Uterus (tissue), 4 donors: ENCODE data around the gene DDOST. TPM values are rescaled to one million over a fixed set of nuclear protein-coding genes. Genes with fewer than 3 reads are reported as not detected.

Source experiments
- DNase-seq, 2 donors: peaks; one replicate each; pipeline ENCODE4 v3.0.0-alpha.2; 2019 to 2020
- H3K27ac ChIP-seq, 2 donors: fragments of 200-600 bp; sonication (generic); 1 replicate in 1 of 2; 2 replicates in 1 of 2; pipeline ENCODE4 v1.5.1; 2016 to 2018
- H3K27me3 ChIP-seq, 2 donors: fragments of 200-600 bp; sonication (generic); one replicate each; pipeline ENCODE4 v1.5.1; 2018 to 2019; ENCODE audit warnings: control low read depth in 1 of 2
- H3K36me3 ChIP-seq, 2 donors: fragments of 200-600 bp; sonication (generic); one replicate each; pipeline ENCODE4 v1.5.1; 2019; ENCODE audit warnings: control low read depth in 1 of 2
- H3K4me1 ChIP-seq, 2 donors: fragments of 200-600 bp; sonication (generic); one replicate each; pipeline ENCODE4 v1.5.1; 2018 to 2019; ENCODE audit warnings: control low read depth in 1 of 2
- H3K4me3 ChIP-seq, 2 donors: fragments of 200-600 bp; sonication (generic); 1 replicate in 1 of 2; 2 replicates in 1 of 2; pipeline ENCODE4 v1.5.1; 2018 to 2019; ENCODE audit warnings: mild to moderate bottlenecking in 1 of 2
- H3K9me3 ChIP-seq, 2 donors: fragments of 200-600 bp; sonication (generic); one replicate each; pipeline ENCODE4 v1.5.1; 2019; ENCODE audit warnings: control low read depth in 1 of 2
- POLR2A ChIP-seq, 2 donors: fragments of 450-650 bp; IDR thresholded peaks; one replicate each; pipeline ENCODE4 v1.6.1; 2016; ENCODE audit warnings: antibody characterized with exemption in 2 of 2, mild to moderate bottlenecking in 1 of 2, moderate library complexity in 1 of 2
- intact Hi-C: fragments of 100-400 bp; cut with DNase I; formaldehyde crosslinking; loops from one replicate; pipeline ENCODE4 v1.15.1; 2023; ENCODE audit warnings: low total_unique reads
- total RNA-seq, 4 donors: library from RNA; depleted of rRNA in 3 of 4; stranded (reverse); fragments of >200 nt in 3 of 4; gene quantifications; one replicate each; pipeline versions ENCODE4 v1.1.0 to v1.2.4, GENCODE V29; 2014 to 2023
- TF ChIP-seq, protein P1 (sequence below), 4 experiments: fragments of 200-600 bp in 2 of 4; fragments of 450-650 bp in 2 of 4; sonication (generic) in 2 of 4; IDR thresholded peaks; one replicate each; pipeline ENCODE4 v1.5.1; 2016 to 2019; ENCODE audit warnings: antibody characterized with exemption in 4 of 4, mild to moderate bottlenecking in 2 of 4, moderate library complexity in 1 of 4
- donor health status: DM: yes; HTN: yes; CAD: no.

Gene DDOST
- total RNA-seq, 4 donors from 2014 or later: 101 to 236 (median 123) TPM

DNA sequence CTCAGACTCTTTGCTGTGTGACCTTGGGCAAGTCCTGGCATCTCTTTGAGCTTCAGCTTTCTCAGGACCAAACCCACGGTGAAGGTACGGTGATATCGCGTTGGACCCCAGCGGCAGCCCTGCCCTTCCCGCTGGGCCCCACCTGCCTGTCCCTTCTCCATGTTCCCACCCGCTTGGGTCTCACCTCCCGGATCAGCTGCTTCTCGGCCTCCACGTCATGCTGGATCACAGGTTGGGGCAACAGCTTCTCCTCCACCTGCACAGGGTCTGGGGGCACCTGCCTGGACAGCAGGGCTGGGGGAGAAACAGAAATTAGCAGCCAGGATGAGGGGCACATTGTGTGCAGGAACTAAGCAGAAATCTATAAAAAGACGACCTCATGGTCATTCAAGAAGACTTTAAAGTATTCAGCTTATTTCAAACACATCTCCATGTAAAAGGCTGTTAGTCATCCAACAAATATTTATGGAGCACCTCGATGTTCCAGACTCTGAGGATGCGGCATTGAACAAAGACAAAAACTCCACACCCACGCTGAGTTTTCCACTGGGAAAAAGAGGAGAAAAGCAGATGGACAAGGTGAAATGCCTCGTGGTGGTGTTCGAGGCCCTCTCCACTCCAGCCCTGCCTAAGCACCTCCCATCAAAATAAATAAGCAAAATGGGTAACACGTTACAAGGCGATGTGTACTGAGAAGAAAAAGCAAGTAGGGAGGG is 37.2 kb upstream of the DDOST start:
- peak overlapping the region in 1 of 2 donors; percentile 95 for H3K27ac ChIP-seq
- H3K9me3 ChIP-seq: no peaks in the 10 kb centered on the region
- no peak for DNase-seq
- no peaks in the 10 kb centered on the region for H3K27me3 ChIP-seq
- H3K36me3 ChIP-seq: no peaks in the 10 kb centered on the region
- TF ChIP-seq POLR2A (IDR thresholded peaks at IDR 0.05): no peak
- TF ChIP-seq, protein P1, sequence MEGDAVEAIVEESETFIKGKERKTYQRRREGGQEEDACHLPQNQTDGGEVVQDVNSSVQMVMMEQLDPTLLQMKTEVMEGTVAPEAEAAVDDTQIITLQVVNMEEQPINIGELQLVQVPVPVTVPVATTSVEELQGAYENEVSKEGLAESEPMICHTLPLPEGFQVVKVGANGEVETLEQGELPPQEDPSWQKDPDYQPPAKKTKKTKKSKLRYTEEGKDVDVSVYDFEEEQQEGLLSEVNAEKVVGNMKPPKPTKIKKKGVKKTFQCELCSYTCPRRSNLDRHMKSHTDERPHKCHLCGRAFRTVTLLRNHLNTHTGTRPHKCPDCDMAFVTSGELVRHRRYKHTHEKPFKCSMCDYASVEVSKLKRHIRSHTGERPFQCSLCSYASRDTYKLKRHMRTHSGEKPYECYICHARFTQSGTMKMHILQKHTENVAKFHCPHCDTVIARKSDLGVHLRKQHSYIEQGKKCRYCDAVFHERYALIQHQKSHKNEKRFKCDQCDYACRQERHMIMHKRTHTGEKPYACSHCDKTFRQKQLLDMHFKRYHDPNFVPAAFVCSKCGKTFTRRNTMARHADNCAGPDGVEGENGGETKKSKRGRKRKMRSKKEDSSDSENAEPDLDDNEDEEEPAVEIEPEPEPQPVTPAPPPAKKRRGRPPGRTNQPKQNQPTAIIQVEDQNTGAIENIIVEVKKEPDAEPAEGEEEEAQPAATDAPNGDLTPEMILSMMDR (IDR thresholded peaks at IDR 0.05): no peak
- peaks cover 3 to 5% of the 10 kb centered on the region in 2 donors for H3K4me1 ChIP-seq
- no peak overlapping the region for H3K4me3 ChIP-seq
- intact Hi-C loops: loop anchor here (5.0 kb wide), 1 partner anchor 499 kb away; no protein-coding TSS in a partner anchor

DNA sequence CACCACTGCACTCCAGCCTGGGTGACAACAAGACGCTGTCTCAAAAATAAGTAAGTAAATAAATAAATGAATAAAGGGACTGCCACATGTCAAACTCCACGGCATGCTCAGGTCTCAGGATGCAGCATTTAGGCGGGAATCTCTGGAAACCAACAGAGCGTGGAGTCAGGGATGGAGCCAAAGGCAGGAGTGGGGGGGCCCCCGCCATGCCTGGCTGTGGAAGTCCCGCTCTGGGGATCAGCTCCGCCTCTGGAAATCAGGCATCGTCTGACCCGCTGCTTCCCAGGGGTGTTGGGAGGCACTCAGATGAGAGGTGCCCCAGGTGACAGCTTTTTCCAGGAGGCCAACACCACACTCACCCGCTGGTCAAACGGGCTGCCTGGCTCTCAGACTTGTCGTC is 36.4 kb upstream of the DDOST start:
- intact Hi-C loops: loop anchor here (5.0 kb wide), 1 partner anchor 500 kb away; no protein-coding TSS in a partner anchor

DNA sequence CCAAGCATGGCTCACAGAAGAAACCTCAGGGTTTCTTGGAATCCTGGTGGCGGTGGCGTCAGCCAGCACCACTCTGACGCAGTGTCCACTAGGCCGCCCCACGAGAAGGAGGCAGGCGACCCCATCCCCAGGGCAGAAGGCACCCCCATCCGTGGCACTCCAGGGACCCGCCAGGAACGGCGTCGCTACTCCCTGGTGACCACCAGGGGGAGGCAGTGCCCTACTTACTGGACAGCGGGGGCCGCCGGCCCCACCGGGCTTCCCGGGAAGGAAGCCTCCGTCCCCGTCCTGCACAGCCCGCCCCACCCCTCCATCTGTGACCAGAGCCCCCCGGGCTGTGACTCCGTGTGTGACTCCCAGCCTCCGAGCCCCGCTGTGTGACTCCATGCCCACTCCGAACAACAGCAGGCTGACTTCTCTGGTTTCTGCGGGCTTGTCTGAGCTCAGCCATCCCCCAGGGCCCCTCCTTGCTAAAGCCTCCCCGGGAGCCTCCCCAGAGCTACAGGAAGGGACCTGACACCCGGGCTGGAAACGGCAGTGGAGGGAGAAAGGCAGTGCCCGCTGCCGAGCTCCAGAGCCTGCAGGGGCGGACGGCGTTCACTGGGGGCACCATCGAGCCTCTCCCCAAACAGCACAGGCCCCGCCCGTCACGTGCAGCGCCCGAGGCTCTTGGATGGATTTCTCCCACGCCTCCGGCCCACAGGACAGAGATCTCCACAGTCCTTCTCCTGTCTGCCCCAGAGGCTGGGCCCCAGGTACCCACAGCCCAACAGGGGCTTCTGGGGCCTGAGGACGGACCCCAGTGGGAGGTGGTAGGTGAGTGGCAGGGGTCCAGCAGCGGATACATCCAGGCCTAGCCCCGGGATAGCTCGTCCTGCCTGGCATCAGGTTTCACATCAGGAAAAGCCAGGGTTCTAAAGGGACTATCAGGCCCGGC is 35.5 kb upstream of the DDOST start:
- no peaks in the 10 kb centered on the region for H3K36me3 ChIP-seq
- peak overlapping the region; percentile 92 to 95 for H3K27ac ChIP-seq
- no peaks in the 10 kb centered on the region for H3K27me3 ChIP-seq
- DNase-seq: peak; percentile 91 to 92
- no peaks in the 10 kb centered on the region for H3K9me3 ChIP-seq
- peak overlapping the region; percentile 51 to 56 for H3K4me3 ChIP-seq
- TF ChIP-seq, protein P1 (IDR thresholded peaks at IDR 0.05): peak; percentile 77 to 94 (median 89)
- peak in 1 of 2 donors; percentile 44 for TF ChIP-seq POLR2A (IDR thresholded peaks at IDR 0.05)
- peaks cover 3 to 5% of the 10 kb centered on the region in 2 donors for H3K4me1 ChIP-seq
- intact Hi-C loops: loop anchor here (5.0 kb wide), 1 partner anchor 501 kb away; no protein-coding TSS in a partner anchor

More for the DNA sequence above, 36.4 kb upstream of the DDOST start:
- no peaks in the 10 kb centered on the region for H3K27me3 ChIP-seq
- peak overlapping the region; percentile 92 to 95 for H3K27ac ChIP-seq
- H3K36me3 ChIP-seq: no peaks in the 10 kb centered on the region
- DNase-seq: no peak
- H3K9me3 ChIP-seq: no peaks in the 10 kb centered on the region
- H3K4me1 ChIP-seq: peaks cover 3 to 5% of the 10 kb centered on the region in 2 donors
- no peak overlapping the region for H3K4me3 ChIP-seq
- no peak for TF ChIP-seq POLR2A (IDR thresholded peaks at IDR 0.05)
- TF ChIP-seq, protein P1 (IDR thresholded peaks at IDR 0.05): no peak

DNA sequence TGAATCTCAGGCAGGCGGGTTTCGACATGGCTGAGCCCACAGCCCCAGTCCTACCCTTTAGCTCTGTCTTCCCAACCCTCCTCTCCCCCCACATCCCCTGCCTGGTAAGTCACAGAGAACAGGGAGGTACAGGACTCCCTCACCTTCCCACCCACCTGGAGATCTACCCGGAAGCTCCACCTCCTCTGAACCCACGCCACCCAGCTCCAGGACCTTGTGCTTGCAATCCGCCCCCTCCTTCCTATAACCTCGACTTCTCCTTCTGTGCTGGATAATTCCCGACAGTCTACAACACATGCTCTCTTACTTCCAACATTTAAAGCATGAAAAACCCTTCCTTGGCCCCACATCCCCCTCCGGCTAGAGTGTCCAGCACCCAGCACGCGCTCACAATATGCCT is 34.3 kb upstream of the DDOST start:
- DNase-seq: no peak
- Histone ChIP-seq H3K4me1 (peaks cover 3 to 5% of the 10 kb centered on the region in 2 donors), H3K36me3 (no peaks in the 10 kb centered on the region), H3K27ac (no peak overlapping the region), H3K27me3 (no peaks in the 10 kb centered on the region), H3K9me3 (no peaks in the 10 kb centered on the region), H3K4me3 (no peak overlapping the region)
- no peak for TF ChIP-seq POLR2A (IDR thresholded peaks at IDR 0.05)
- TF ChIP-seq, protein P1 (IDR thresholded peaks at IDR 0.05): no peak
- intact Hi-C loops: loop anchor here (5.0 kb wide), 1 partner anchor 502 kb away; no protein-coding TSS in a partner anchor
